RPMI7951 (cell line): Measurements from ENCODE around the gene MYLK. TPM values are rescaled to one million over a fixed set of nuclear protein-coding genes. Genes with fewer than 3 reads are reported as not detected.

ENCODE experiments used
- DNase-seq: peaks from one replicate; pipeline ENCODE4 v3.0.0-alpha.2; 2012; ENCODE audit warnings: low read depth
- total RNA-seq: library from RNA; depleted of rRNA; stranded (reverse); fragments of >200 nt; shearing (Covaris generic); gene quantifications from 2 replicates; pipeline ENCODE4 v1.2.3, GENCODE V29; 2014

MYLK gene
- total RNA-seq, 1 experiment from 2014 or later = 103 TPM

DNA sequence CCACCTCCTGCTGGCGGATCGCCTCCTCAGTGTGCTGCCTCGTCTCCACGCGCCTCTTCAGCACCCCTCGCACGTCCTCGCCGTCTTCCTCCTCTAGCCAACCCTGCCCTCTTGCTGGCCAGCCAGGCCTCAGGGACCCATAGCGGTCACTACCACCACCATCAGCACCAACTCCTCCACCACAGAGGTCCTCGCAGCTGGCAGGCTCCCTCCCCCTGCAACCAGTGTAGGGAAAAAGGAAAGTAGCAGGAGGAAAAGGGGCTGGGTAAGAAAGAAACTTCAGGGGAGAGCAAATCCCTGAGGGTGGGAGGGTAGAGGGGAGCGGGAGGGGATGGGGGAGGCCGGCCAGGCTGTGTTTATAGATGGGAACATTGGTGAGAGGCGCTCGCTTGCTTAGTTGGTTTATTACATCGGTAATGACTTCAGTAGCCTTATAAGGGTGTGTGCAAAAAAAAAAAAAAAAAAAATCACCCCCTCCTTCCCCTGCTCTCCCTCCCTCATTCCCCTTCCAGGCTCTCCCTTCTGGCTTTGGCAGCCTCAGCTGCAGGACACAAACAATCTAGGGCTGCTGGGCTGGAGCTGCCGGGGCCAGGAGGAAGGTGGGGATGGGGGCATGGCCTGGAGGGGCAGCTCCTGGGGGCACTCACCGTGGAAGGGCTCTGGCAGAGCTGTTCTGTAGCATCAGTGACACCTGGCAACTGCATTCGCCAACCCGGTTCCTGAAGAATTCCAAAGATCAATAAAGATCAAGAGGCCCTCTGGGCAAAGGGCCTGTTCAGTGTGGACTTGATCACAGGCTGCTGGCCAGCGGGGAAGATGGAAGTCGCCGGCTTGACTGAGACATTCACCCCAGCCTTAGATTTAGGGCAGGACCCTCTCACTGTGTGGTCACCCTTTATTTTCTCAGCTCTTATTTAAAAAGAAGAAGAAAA lies 183.1 kb downstream of the MYLK start:
- no peak for DNase-seq

DNA sequence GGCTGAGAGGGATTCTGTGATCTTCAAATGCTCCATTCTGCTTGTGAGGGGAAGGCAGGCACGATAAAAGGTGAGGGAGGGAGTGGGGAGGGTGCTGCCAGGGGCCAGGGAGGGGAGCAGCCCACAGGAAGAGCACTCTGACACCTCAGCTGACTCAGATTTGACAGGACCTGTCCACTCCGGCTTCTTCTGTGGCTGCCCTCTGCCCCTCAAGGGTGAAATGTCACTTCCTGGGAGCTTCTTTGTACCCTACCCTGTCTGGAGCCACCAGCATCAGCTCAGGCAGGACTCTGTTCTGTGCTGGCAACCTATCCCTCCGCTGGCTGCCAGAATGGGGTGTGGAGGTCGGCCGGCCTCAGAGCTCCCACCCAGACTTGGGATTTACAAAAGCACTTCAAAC lies 185.3 kb downstream of the MYLK start:
- no peak for DNase-seq

DNA sequence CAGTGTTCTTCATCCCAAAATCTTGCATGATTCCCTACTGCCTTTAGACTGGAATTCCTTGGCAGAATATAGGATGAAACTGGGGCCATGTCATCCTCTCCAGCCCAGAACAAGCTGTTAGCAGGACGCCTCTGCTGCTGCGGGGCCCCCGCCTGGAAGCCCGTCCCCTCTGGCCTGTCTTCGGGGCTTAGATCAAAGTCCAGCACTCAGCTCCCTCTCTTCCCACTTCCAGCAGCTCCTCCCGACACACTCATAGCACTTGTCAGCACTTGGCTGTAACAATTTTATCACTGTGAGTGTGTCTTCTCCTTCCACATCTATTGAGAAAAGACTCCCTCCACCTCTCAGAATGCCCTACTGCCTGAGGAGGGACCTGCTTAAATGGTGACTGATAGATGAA lies 187.3 kb downstream of the MYLK start:
- no peak for DNase-seq

- no peak for DNase-seq
Measured at GRCh38 chr3:123695731-123696640, 188.1 kb downstream of the MYLK start.

GRCh38 chr3:123695152-123695551 lies 189.0 kb downstream of the MYLK start:
- DNase-seq = no peak

DNA sequence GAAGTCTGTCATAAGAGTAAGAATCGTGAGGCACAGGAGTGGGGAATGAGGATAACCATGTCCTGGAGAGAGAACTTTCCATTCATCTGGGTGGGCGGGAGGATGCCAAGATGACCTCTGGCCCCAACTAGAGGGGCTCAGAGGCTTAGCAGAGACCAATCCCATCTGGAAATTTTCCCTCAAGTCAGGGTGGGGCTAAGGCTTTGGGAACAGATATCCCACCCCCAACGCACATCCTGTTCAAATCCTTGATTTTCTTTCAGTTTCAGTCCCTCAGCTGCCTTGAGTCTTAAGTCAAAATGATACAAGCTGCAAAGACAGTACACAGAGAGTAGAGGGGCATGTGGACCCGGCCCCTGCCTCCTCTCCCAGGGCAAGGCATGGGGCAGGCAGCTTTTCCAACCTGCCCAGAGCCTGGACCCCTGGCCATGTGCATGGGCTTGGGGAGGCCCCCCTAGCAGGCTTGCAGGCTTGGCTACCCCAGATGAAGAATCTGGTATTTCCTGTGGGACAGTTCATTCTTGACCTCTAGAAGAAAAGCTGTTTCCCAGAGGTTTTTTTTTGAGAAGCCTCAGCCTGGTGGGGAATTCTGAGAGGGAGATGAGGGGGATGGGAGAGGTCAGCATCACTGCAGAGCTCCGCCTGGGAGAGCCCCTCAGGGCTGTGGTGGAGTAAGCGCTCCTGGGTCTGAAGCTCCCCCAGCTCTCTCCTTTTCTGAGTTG lies 189.6 kb downstream of the MYLK start:
- DNase-seq = no peak

GRCh38 chr3:123693584-123694190 lies 190.4 kb downstream of the MYLK start:
- no peak for DNase-seq

- no peak for DNase-seq
Measured at GRCh38 chr3:123692671-123693070, 191.5 kb downstream of the MYLK start.

DNA sequence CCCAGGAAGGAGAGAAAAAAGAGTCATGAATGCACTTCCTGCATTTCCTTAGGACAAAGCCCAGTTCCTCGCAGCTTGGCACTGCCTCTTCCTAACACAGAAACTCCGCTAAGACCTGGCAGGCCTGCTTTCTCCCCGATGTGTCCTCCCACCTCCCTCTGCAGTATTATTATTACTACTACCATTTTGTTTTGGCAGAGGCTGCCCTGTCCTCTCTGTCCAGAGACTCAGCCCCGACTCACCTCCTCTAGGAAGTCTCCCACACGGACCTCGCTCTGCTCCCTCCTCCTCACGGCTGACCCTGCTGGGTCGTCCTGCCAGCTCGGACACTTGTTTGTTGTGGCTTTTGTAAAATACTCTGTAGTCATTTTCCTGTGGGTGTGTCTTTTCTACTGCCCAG lies 192.1 kb downstream of the MYLK start:
- peak; percentile 36 for DNase-seq

- no peak for DNase-seq
Measured at GRCh38 chr3:123689831-123690230, 194.3 kb downstream of the MYLK start.

- DNase-seq = peak; percentile 94
Measured at GRCh38 chr3:123688241-123688747, 195.8 kb downstream of the MYLK start.

DNA sequence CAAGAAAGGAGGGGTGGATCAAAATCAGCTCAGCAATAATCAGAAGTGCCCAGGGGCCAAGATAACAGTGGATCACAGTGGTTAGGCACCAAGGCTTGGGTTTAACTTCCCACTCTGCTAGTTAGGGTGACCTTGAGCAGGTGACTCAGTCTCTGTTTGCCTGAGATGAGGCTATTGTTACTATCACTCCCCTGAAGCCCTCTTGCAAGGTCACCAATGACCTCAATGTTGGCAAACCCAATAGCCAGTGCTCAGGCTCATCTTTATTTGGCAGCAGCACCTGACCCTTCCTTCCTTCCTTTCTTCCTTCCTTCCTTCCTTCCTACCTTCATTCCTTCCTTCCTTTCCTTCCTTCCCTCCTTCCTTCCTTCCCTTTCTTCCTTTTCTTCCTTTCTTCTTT lies 196.8 kb downstream of the MYLK start:
- DNase-seq = peak; percentile 43

DNA sequence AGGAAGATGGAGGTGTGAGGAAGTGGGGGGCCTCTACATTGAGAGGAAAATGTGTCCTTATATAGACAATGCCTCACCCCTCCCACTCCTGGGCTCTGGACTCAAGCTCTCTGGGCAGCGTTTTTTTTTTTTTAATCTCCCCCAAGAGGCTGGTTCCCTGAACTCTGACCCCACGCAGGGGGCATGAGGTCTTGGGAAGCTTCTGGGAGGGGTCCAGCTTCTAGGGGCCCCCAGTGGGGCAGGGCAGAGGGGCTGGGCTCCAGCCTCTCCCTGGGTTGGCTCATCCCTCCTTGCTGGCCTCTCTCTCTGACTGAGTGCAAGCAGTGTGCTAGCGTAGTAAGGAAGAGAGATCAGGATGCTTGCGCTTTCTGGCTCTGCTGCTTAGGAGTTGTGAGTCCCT lies 197.9 kb downstream of the MYLK start:
- no peak for DNase-seq

DNA sequence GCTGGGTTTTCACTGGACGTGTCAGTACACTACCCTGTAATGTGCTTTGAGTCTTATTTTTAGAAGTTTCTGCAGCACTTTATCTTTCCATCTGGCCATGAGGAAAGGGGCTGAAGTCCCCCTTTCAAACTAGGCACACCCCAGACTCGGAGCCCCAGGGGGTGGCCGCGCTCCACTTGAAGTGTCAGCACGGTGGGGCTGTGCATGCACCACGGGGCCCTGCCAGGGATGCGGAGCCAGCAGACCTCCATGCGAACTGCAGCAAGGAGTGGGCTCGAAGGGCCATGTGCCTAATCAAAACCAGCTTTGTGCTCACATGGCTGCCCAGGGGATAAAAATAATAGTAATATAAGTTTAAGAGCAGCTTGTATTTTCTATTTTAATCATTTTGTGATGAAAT lies 198.4 kb downstream of the MYLK start:
- no peak for DNase-seq

DNA sequence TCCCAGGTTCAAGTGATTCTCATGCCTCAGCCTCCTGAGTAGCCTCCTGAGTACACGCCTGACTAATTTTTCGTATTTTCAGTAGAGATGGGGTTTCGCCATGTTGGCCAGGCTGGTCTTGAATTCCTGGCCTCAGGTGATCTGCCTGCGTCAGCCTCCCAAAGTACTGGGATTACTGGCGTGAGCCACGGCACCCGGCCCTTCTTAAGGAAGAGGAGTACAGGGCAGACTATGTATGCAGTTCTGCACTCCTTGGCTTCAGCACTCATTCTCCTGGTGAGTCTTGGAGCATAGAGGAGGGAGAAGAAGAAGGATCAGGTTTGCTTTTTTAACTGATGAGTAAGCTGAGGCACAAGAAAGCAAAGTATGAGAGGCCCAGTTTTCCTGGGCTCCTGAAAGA lies 199.5 kb downstream of the MYLK start:
- DNase-seq = no peak

GRCh38 chr3:123684209-123684608 lies 199.9 kb downstream of the MYLK start:
- DNase-seq = no peak

DNA sequence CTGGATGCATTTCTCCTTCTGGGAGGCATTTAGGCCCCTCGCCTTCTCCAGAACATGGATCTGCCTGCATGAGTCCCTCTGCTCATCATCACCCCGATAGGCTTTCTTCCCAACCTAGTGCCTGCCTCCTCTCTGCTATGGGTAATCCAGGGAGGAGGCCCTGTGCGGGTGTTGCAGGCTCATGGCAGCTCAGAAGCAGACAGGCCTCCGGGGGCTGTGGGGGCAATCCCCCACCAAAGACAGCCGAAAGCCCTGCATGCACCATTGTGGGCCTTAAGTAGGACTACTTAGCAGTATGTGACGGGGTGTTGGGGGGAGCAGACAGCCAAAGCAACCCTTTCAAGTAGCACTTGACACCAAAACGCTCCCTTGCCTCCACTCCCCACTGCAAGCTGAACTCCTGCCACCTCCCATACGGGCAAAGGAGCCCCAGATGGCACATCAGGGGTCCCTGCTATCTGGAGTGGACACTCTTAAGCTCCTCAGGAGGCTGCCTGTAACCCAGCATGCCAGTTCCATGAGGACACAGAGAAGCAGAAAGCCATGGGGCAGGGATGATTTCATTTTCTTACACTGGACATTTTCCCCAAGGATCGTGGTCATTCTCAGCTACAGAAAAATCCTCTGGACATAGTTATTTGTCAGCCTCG lies 200.5 kb downstream of the MYLK start:
- no peak for DNase-seq

DNA sequence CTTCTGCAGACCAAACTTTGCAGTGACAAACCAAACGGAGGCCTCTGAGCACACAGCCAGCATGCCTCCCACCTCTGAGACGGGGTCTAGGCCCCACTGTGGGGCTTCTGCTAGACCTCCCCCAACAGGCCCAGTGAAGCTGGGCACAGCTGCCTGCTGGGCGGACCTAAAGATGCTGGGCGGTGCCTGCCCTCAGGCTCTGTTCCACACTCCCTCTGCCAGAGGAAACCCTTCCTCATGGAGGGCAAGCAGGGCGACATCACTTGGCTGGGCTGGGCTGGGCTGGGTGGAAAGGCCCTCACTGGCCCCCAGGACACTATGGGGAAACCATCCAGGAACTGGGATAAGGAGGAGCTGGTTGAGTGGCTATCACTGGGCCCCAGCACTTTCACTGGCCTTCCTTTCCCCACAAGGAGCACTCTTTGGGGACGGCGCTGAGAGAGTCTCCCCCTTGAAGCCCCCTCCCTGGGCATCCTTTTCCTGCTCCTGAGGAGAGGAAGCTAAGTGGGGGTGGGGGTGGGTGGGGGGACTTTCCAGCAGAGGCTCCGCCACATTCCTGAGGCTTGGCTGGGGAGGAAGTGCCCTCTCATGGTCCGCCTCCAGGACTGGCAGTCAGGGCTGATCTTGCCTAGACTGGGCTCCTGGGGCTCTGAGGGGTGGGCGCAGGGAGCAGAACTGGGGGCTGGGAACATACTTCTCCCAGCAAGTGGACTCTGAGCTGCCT lies 201.2 kb downstream of the MYLK start:
- no peak for DNase-seq

DNA sequence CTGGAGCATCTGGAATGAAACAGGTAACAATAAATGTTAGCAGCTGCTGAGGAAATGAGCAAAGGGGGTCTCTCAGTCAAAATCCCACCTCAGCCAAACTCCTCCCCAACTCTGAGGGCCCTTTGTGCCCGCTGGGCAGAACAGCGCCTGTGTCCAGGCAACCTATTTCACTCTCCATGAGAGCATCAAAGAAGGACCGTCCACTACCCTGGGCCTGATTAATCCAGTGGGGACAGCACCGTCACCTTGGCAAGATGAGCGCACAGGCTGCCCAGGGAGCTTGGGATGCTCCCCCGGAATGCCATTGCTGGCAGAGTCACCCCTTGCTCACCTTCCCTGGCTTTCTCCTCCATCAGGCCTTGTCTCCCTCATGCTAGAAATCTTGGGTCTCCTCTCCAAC lies 201.8 kb downstream of the MYLK start:
- no peak for DNase-seq

GRCh38 chr3:123679712-123680386 lies 204.3 kb downstream of the MYLK start:
- no peak for DNase-seq
